Measurements from ENCODE around the gene ZNF618. TPM values are rescaled to one million over a fixed set of nuclear protein-coding genes. Genes with fewer than 3 reads are reported as not detected.

ZNF618 gene
- total RNA-seq, 1 experiment from 2014 or later, result 22.0 TPM

DNA sequence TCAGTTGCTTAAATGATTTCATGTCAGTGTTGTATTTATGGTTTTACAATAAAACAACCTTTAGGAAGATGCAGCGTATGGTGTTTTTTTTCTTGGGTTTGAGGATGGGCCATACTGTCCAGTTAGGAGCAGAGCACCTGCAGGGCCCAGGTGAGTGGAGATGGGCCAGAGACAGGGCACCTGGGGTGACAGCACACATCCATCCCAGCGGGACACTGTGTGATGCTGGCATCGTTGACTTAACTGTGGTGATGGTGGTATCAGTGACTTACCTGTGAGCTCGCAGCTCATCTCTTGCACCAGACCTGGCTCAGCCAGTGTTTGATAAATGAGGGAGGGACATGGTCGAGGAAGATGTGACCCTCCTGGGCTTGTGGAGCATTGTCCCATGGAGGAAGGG is 180.4 kb downstream of the ZNF618 start:
- ChIA-PET CTCF (interaction anchor here (0.6 kb wide), 1 partner anchor 24 kb away, joined by 3 read pairs; no protein-coding TSS in a partner anchor), POLR2A (no interaction called here)
- 0 out of 2 replicates have a peak, but pooled peaks cover 3% of the 10 kb centered on the region for H3K4me1 Mint-ChIP-seq
- DNase-seq (ENCODE audit: low spot score) (no peak), ATAC-seq (no peak)
- no peaks in the 10 kb centered on the region for H3K9me3 Mint-ChIP-seq
- no peak overlapping the region for H3K4me3 Mint-ChIP-seq
- H3K27me3 Mint-ChIP-seq (ENCODE audit: low read depth), result no peaks in the 10 kb centered on the region
- TF ChIP-seq, protein P1, sequence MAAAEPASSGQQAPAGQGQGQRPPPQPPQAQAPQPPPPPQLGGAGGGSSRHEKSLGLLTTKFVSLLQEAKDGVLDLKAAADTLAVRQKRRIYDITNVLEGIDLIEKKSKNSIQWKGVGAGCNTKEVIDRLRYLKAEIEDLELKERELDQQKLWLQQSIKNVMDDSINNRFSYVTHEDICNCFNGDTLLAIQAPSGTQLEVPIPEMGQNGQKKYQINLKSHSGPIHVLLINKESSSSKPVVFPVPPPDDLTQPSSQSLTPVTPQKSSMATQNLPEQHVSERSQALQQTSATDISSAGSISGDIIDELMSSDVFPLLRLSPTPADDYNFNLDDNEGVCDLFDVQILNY (CRISPR knock-in tag; IDR thresholded peaks at IDR 0.05), result no peak
- no peak for TF ChIP-seq EMX1 (CRISPR knock-in tag; IDR thresholded peaks at IDR 0.05)
- TF ChIP-seq NFYB (CRISPR knock-in tag; conservative IDR thresholded peaks at IDR 0.05; ENCODE audit: low read depth), result no peak
- TF ChIP-seq, protein P2, sequence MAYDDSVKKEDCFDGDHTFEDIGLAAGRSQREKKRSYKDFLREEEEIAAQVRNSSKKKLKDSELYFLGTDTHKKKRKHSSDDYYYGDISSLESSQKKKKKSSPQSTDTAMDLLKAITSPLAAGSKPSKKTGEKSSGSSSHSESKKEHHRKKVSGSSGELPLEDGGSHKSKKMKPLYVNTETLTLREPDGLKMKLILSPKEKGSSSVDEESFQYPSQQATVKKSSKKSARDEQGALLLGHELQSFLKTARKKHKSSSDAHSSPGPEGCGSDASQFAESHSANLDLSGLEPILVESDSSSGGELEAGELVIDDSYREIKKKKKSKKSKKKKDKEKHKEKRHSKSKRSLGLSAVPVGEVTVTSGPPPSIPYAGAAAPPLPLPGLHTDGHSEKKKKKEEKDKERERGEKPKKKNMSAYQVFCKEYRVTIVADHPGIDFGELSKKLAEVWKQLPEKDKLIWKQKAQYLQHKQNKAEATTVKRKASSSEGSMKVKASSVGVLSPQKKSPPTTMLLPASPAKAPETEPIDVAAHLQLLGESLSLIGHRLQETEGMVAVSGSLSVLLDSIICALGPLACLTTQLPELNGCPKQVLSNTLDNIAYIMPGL (CRISPR knock-in tag; IDR thresholded peaks at IDR 0.05), result no peak
- TF ChIP-seq, protein P3, sequence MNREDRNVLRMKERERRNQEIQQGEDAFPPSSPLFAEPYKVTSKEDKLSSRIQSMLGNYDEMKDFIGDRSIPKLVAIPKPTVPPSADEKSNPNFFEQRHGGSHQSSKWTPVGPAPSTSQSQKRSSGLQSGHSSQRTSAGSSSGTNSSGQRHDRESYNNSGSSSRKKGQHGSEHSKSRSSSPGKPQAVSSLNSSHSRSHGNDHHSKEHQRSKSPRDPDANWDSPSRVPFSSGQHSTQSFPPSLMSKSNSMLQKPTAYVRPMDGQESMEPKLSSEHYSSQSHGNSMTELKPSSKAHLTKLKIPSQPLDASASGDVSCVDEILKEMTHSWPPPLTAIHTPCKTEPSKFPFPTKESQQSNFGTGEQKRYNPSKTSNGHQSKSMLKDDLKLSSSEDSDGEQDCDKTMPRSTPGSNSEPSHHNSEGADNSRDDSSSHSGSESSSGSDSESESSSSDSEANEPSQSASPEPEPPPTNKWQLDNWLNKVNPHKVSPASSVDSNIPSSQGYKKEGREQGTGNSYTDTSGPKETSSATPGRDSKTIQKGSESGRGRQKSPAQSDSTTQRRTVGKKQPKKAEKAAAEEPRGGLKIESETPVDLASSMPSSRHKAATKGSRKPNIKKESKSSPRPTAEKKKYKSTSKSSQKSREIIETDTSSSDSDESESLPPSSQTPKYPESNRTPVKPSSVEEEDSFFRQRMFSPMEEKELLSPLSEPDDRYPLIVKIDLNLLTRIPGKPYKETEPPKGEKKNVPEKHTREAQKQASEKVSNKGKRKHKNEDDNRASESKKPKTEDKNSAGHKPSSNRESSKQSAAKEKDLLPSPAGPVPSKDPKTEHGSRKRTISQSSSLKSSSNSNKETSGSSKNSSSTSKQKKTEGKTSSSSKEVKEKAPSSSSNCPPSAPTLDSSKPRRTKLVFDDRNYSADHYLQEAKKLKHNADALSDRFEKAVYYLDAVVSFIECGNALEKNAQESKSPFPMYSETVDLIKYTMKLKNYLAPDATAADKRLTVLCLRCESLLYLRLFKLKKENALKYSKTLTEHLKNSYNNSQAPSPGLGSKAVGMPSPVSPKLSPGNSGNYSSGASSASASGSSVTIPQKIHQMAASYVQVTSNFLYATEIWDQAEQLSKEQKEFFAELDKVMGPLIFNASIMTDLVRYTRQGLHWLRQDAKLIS (CRISPR knock-in tag; IDR thresholded peaks at IDR 0.05; ENCODE audit: borderline replicate concordance), result no peak
- TF ChIP-seq ETV6 (CRISPR knock-in tag; IDR thresholded peaks at IDR 0.05), result no peak
- no peak for TF ChIP-seq NR2C2 (CRISPR knock-in tag; IDR thresholded peaks at IDR 0.05)
- TF ChIP-seq GRHL2 (CRISPR knock-in tag; IDR thresholded peaks at IDR 0.05; ENCODE audit: insufficient replicate concordance, severe bottlenecking), result no peak
- TF ChIP-seq SMAD3 (CRISPR knock-in tag; IDR thresholded peaks at IDR 0.05; ENCODE audit: borderline replicate concordance), result no peak
- TF ChIP-seq TEAD1 (CRISPR knock-in tag; IDR thresholded peaks at IDR 0.05), result no peak
- TF ChIP-seq, protein P4, sequence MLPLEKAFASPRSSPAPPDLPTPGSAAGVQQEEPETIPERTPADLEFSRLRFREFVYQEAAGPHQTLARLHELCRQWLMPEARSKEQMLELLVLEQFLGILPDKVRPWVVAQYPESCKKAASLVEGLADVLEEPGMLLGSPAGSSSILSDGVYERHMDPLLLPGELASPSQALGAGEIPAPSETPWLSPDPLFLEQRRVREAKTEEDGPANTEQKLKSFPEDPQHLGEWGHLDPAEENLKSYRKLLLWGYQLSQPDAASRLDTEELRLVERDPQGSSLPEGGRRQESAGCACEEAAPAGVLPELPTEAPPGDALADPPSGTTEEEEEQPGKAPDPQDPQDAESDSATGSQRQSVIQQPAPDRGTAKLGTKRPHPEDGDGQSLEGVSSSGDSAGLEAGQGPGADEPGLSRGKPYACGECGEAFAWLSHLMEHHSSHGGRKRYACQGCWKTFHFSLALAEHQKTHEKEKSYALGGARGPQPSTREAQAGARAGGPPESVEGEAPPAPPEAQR (CRISPR knock-in tag; IDR thresholded peaks at IDR 0.05), result no peak
- no peak for TF ChIP-seq ZMAT4 (CRISPR knock-in tag; IDR thresholded peaks at IDR 0.05)
- TF ChIP-seq, protein P5, sequence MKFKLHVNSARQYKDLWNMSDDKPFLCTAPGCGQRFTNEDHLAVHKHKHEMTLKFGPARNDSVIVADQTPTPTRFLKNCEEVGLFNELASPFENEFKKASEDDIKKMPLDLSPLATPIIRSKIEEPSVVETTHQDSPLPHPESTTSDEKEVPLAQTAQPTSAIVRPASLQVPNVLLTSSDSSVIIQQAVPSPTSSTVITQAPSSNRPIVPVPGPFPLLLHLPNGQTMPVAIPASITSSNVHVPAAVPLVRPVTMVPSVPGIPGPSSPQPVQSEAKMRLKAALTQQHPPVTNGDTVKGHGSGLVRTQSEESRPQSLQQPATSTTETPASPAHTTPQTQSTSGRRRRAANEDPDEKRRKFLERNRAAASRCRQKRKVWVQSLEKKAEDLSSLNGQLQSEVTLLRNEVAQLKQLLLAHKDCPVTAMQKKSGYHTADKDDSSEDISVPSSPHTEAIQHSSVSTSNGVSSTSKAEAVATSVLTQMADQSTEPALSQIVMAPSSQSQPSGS (CRISPR knock-in tag; IDR thresholded peaks at IDR 0.05; ENCODE audit: borderline replicate concordance, low read depth), result no peak
- TF ChIP-seq, protein P6, sequence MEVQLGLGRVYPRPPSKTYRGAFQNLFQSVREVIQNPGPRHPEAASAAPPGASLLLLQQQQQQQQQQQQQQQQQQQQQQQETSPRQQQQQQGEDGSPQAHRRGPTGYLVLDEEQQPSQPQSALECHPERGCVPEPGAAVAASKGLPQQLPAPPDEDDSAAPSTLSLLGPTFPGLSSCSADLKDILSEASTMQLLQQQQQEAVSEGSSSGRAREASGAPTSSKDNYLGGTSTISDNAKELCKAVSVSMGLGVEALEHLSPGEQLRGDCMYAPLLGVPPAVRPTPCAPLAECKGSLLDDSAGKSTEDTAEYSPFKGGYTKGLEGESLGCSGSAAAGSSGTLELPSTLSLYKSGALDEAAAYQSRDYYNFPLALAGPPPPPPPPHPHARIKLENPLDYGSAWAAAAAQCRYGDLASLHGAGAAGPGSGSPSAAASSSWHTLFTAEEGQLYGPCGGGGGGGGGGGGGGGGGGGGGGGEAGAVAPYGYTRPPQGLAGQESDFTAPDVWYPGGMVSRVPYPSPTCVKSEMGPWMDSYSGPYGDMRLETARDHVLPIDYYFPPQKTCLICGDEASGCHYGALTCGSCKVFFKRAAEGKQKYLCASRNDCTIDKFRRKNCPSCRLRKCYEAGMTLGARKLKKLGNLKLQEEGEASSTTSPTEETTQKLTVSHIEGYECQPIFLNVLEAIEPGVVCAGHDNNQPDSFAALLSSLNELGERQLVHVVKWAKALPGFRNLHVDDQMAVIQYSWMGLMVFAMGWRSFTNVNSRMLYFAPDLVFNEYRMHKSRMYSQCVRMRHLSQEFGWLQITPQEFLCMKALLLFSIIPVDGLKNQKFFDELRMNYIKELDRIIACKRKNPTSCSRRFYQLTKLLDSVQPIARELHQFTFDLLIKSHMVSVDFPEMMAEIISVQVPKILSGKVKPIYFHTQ (CRISPR knock-in tag; IDR thresholded peaks at IDR 0.05), result no peak
- TF ChIP-seq, protein P7, sequence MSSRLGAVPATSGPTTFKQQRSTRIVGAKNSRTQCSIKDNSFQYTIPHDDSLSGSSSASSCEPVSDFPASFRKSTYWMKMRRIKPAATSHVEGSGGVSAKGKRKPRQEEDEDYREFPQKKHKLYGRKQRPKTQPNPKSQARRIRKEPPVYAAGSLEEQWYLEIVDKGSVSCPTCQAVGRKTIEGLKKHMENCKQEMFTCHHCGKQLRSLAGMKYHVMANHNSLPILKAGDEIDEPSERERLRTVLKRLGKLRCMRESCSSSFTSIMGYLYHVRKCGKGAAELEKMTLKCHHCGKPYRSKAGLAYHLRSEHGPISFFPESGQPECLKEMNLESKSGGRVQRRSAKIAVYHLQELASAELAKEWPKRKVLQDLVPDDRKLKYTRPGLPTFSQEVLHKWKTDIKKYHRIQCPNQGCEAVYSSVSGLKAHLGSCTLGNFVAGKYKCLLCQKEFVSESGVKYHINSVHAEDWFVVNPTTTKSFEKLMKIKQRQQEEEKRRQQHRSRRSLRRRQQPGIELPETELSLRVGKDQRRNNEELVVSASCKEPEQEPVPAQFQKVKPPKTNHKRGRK (CRISPR knock-in tag; IDR thresholded peaks at IDR 0.05; ENCODE audit: borderline replicate concordance), result no peak
- peaks cover 3% of the 10 kb centered on the region; the same call in 1 of the 2 replicates for H3K36me3 Mint-ChIP-seq
- H3K27ac Mint-ChIP-seq, result no peak overlapping the region
